Upper lobe of right lung (tissue), 1 donor: ENCODE data around the gene PPT1. TPM values are rescaled to one million over a fixed set of nuclear protein-coding genes. Genes with fewer than 3 reads are reported as not detected.
A peak's percentile ranks its signal among the peaks of the same experiment; 100 is the strongest.

Source experiments
- ATAC-seq: fragments of 200-7000 bp; cut with Tn5 transposase; one replicate; pipeline ENCODE4 v1.9.1; 2020; ENCODE audit warnings: mild to moderate bottlenecking, moderate library complexity
- DNase-seq: peaks from one replicate; pipeline ENCODE4 v3.0.0-alpha.2; 2020
- H3K27ac ChIP-seq: fragments of 200-600 bp; one replicate; pipeline ENCODE4 v1.8.0; 2022
- H3K27me3 ChIP-seq: fragments of 200-600 bp; one replicate; pipeline ENCODE4 v1.8.0; 2022; ENCODE audit warnings: mild to moderate bottlenecking
- H3K36me3 ChIP-seq: fragments of 200-600 bp; one replicate; pipeline ENCODE4 v1.8.0; 2022
- H3K4me1 ChIP-seq: fragments of 200-600 bp; one replicate; pipeline ENCODE4 v1.8.0; 2022
- H3K4me3 ChIP-seq: fragments of 200-600 bp; one replicate; pipeline ENCODE4 v1.8.0; 2022; ENCODE audit warnings: mild to moderate bottlenecking
- H3K9me3 ChIP-seq: fragments of 200-600 bp; one replicate; pipeline ENCODE4 v1.8.0; 2022
- intact Hi-C: fragments of 100-400 bp; cut with DNase I; formaldehyde crosslinking; loops from one replicate; pipeline ENCODE4 v1.11.0; 2022
- total RNA-seq: library from RNA; stranded (reverse); fragmentation: NEBNext Ultra II Directional; extraction: Animal tissue kit (Norgen Biotek cat#: 25700); gene quantifications from one replicate; pipeline ENCODE4 v1.2.1, GENCODE V29; 2021
- TF ChIP-seq, protein P1 (sequence below): fragments of 200-600 bp; IDR thresholded peaks from one replicate; pipeline ENCODE4 v1.8.0; 2022; ENCODE audit warnings: antibody characterized with exemption
- donor health status: DM: no; HTN: yes; CAD: no; lungs with severe emphysema.

The PPT1 gene
- total RNA-seq, 1 donor from 2014 or later: 166 TPM

DNA sequence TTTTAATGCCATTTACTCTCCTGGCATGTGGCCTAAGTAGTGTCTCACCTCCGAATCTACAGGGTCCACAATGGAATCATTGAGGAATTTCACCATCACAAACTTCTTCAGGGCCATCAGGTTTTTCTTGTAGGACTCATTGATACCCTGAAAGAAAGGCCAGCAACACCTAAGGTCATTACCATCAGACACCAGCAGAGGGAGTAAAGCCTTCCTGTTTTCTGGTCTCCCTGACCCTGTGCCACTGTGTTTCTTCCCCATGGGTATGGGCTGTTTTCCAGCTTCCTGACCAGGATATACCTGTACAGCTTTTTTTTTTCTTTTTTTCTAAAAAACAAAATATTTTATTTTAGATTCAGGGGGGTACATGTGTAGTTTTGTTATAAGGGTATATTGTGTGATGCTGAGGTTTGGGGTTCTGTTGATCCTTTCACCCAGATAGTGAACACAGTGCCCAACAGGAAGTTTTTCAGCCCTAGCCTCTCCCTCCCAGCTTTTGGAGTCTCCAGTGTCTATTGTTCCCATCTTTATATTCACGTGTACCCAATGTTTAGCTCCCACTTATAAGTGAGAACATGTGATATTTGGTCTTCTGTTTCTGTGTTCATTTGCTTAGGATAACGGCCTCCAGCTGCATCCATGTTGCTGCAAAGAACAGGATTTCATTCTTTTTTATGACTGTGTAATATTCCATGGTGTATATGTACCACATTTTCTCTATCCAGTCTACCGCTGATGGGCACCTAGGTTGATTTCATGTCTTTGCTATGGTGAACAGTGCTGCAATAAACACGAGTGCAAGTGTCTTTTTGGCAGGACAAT, 18.3 kb downstream of the PPT1 start:
- H3K4me3 ChIP-seq: no peak overlapping the region
- peaks cover 20% of the 10 kb centered on the region for H3K4me1 ChIP-seq
- DNase-seq (no peak), ATAC-seq (peak; percentile 86)
- H3K36me3 ChIP-seq: peaks cover 85% of the 10 kb centered on the region
- H3K27ac ChIP-seq: no peak overlapping the region
- no peaks in the 10 kb centered on the region for H3K9me3 ChIP-seq
- no peaks in the 10 kb centered on the region for H3K27me3 ChIP-seq
- intact Hi-C loops: no loop called here
- TF ChIP-seq, protein P1, sequence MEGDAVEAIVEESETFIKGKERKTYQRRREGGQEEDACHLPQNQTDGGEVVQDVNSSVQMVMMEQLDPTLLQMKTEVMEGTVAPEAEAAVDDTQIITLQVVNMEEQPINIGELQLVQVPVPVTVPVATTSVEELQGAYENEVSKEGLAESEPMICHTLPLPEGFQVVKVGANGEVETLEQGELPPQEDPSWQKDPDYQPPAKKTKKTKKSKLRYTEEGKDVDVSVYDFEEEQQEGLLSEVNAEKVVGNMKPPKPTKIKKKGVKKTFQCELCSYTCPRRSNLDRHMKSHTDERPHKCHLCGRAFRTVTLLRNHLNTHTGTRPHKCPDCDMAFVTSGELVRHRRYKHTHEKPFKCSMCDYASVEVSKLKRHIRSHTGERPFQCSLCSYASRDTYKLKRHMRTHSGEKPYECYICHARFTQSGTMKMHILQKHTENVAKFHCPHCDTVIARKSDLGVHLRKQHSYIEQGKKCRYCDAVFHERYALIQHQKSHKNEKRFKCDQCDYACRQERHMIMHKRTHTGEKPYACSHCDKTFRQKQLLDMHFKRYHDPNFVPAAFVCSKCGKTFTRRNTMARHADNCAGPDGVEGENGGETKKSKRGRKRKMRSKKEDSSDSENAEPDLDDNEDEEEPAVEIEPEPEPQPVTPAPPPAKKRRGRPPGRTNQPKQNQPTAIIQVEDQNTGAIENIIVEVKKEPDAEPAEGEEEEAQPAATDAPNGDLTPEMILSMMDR: peak; percentile 74

DNA sequence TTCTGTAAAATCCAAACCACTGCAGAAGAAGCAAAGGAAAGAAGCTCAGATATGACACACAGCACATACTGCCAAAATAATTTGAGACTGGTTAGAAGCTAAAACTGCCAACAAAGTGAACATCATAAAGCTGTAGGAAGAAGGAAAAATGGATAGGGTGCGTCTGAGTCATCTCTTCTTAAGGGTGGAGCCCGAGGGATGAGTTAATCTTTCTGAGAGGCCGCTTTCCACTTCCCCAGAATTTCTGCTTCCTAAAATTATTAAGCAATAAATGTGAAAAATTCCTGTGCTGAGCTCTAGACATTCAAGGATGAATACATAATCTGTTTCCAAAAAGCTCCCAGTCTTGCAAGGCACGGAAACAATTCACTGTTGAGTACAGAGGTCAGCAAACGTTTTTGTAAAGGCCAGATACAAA, 20.1 kb downstream of the PPT1 start:
- Histone ChIP-seq H3K9me3 (no peaks in the 10 kb centered on the region), H3K4me1 (peaks cover 15% of the 10 kb centered on the region), H3K36me3 (peaks cover 86% of the 10 kb centered on the region), H3K4me3 (no peak overlapping the region), H3K27me3 (no peaks in the 10 kb centered on the region), H3K27ac (peak overlapping the region; percentile 24)
- peak; percentile 46 for ATAC-seq
- DNase-seq: no peak
- intact Hi-C loops: no loop called here
- TF ChIP-seq, protein P1: no peak

DNA sequence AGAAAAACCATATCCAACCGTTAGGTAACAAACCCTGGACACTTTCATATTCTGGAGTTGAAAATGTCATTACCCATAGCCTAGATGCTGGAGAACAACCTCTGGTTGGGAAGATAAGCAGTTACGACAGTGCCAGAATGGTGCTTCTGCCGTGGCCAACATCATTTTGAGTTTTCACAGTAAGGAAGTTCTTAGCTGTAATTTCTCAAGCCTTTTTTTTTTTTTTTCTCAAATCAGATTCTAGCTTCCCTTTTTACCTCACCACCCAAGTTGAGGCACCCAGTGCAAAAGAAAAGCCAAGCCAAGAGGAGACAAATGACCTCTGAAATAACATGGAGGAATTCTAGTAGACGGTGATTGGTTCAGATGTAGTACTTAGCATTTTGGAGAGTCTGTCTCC, 21.8 kb downstream of the PPT1 start:
- TF ChIP-seq, protein P1: no peak
- DNase-seq (no peak), ATAC-seq (peak; percentile 49)
- H3K4me3 ChIP-seq: no peak overlapping the region
- H3K36me3 ChIP-seq: peaks cover 93% of the 10 kb centered on the region
- intact Hi-C loops: no loop called here
- H3K27me3 ChIP-seq: no peaks in the 10 kb centered on the region
- no peaks in the 10 kb centered on the region for H3K9me3 ChIP-seq
- peaks cover 10% of the 10 kb centered on the region for H3K4me1 ChIP-seq
- no peak overlapping the region for H3K27ac ChIP-seq

DNA sequence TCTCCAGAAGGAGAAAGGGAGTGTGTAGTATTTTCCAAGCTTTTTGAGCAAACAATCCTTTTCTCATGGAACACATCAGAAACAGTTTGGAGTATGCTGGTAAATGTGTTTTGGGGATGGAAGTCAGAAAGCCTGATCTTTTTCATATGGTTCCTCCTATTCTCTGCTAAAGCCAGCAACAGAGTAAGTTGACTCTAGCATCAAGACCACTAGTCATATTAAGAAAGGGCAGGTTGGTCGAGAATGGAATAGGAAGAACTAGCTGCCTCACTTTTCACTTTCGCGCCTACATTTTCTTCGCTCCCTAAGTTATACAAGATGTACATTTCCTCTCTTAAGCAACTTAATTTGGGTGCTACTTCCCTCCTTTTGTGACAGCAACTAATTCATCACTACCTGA, 24.0 kb downstream of the PPT1 start:
- intact Hi-C loops: no loop called here
- H3K4me1 ChIP-seq: peaks cover 4% of the 10 kb centered on the region
- ATAC-seq: no peak
- H3K9me3 ChIP-seq: no peaks in the 10 kb centered on the region
- no peak for DNase-seq
- no peak overlapping the region for H3K27ac ChIP-seq
- no peak overlapping the region for H3K4me3 ChIP-seq
- TF ChIP-seq, protein P1: no peak
- peaks cover 95% of the 10 kb centered on the region for H3K36me3 ChIP-seq
- H3K27me3 ChIP-seq: no peaks in the 10 kb centered on the region

DNA sequence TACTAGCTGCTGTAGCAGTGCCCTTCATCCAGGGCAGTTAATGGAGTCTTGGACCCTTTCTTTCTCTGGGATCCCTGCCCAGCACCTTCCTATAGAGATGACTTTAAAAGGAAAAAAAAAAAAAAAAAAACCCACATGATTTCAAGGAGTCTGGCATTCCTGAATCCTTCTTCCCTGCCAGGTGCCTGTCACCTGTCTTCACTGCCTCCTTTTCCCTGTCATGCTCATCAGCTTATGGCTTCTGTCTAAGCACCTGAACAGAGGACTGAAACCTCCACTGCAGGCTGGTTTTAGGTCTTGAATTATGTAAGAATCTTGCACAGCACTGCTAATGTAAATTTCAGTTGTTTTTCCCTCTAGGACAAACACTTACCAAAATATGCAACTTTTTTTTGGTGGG, 24.9 kb downstream of the PPT1 start:
- no peak for ATAC-seq
- peaks cover 97% of the 10 kb centered on the region for H3K36me3 ChIP-seq
- intact Hi-C loops: no loop called here

More for the DNA sequence above, 24.9 kb downstream of the PPT1 start:
- H3K4me3 ChIP-seq: no peak overlapping the region
- H3K4me1 ChIP-seq: peaks cover 4% of the 10 kb centered on the region
- DNase-seq: no peak
- no peaks in the 10 kb centered on the region for H3K9me3 ChIP-seq
- TF ChIP-seq, protein P1: no peak
- H3K27me3 ChIP-seq: no peaks in the 10 kb centered on the region
- no peak overlapping the region for H3K27ac ChIP-seq
